ENCODE results near the gene ANKRD35.

GRCh38 chr1:145828367-145829026, 57.2 kb downstream of the ANKRD35 start:
- no peak for TF ChIP-seq SP1 (CRISPR knock-in tag; conservative IDR thresholded peaks at IDR 0.05)
- no peak for TF ChIP-seq CTCF (IDR thresholded peaks at IDR 0.05)
- TF ChIP-seq ZNF416 (CRISPR knock-in tag; IDR thresholded peaks at IDR 0.05) = no peak
- no peak for TF ChIP-seq SOX15 (CRISPR knock-in tag; IDR thresholded peaks at IDR 0.05)
- TF ChIP-seq KAT7 (CRISPR knock-in tag; IDR thresholded peaks at IDR 0.05; ENCODE audit: borderline replicate concordance) = no peak

All from WTC11 (cell line).